ENCODE results near the gene ZDHHC11.
"Not testable (repeated sequence)": the region's sequence is repeated elsewhere in the genome, so short reads cannot be mapped to it uniquely, and the experiment has no call there.

The ZDHHC11 gene

GRCh38 chr5:845031-845675, 5.6 kb downstream of the ZDHHC11 start:
- not testable (repeated sequence) for DNase-seq (ENCODE audit: low spot score)

DNA sequence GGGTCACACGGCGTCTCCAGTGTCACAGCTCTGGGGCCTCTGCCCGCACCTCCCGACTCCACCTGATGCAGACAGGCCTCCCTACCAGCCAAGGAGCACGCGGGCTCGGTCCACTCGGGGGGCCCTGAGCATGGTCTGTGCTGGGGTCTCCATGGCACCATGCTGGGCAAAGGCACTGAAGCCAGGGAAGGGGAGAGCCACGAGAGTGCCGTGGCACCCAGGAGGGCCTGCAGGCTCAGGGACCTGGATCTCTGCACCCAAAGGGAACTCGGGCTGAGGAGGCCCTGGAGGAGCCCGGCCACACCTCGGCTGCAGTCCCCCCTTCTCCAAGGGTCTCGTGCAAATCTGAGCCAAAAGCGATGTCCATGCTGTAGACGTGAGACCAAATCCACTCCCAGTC, 6.4 kb downstream of the ZDHHC11 start:
- DNase-seq (ENCODE audit: low spot score): not testable (repeated sequence)

GRCh38 chr5:843926-844325, 6.9 kb downstream of the ZDHHC11 start:
- not testable (repeated sequence) for DNase-seq (ENCODE audit: low spot score)

DNA sequence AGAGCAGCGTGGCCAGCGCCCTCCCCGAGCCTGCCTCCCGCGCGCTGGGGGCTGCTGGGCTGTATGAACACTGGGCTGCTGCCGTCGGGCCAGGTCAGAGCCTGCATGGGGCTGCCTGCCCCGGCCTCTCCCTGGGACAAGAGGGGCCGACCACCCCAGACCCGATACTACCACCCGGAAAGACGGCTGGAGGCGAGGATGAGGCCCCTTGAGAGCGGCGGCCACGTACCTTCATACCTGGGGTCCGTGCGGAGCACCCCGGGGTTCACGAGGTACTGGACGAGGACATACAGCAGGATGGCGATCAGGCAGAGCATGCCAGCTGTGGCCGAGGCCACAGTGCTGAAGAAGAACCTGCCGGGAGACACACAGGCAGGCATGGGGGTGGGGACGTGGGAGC, 7.4 kb downstream of the ZDHHC11 start:
- DNase-seq (ENCODE audit: low spot score): not testable (repeated sequence)

DNA sequence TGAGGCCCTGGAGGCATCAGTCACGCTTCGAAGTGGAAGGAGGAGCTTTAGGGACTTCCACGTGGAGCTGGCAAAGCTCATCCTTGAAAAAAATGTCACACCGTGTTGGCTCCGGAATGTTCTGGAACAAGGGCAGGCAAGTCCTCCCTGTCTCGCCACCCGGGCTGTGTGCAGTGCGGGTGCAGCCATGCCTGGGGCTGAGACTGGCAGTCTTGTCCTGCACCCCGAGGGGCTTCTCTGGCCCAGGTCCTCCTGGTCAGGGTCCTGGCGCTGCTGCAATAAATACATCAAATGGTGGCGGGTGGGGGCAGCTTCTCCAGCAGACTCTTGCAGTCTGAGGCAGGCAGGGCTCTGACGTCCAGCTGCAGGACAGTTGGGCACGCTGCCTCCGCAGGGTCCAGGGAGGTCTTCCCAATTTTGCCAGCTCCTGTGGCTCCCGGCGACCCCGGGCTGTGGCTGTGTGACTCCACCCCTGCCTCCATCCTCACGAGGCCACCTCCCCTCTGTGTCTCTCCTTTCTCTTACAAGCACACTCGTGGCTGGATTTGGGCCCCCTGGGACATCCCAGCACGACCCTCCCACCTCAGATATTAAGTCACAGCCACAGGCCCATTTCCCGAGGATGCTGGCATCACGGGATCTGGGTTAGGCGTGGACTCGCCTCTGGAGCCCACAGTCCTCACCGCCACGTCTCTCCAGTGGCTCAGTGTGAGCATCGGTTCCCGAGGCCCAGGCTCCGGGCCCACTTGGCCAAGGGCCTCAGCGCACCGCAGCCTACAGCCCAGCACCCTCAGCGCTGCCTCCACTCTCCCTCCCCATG, 8.2 kb downstream of the ZDHHC11 start:
- DNase-seq (ENCODE audit: low spot score): not testable (repeated sequence)

- DNase-seq (ENCODE audit: low spot score): not testable (repeated sequence)
These were observed 9.0 kb downstream of the ZDHHC11 start for GRCh38 chr5:841531-842401.

- not testable (repeated sequence) for DNase-seq (ENCODE audit: low spot score)
These were observed 9.8 kb downstream of the ZDHHC11 start for GRCh38 chr5:840974-841435.

GRCh38 chr5:840118-840973, 10.4 kb downstream of the ZDHHC11 start:
- DNase-seq (ENCODE audit: low spot score): not testable (repeated sequence)

DNA sequence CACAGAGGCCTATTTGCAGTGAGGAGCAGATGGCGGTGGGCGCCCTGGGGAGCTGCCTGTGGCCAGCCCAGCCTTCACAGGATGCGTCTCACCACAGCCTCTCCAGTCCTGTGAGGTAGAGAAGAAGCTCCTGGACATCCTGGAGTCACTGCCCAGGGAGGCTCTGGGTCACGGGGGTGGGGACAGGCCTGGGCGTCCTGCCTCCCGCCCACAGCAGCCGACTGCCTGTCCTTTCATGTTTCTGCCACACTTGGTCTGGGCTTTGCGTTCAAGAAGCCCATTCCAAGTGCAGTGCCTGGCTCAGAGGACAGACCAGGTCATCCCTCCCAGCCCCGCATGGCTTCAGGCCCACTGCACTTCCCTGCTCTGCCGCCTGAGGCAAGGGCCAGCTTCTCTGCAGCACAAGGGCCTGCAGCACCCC, 12.3 kb downstream of the ZDHHC11 start:
- DNase-seq (ENCODE audit: low spot score): peak; percentile 45

- DNase-seq (ENCODE audit: low spot score): not testable (repeated sequence)
These were observed 13.1 kb downstream of the ZDHHC11 start for GRCh38 chr5:837621-838121.

DNA sequence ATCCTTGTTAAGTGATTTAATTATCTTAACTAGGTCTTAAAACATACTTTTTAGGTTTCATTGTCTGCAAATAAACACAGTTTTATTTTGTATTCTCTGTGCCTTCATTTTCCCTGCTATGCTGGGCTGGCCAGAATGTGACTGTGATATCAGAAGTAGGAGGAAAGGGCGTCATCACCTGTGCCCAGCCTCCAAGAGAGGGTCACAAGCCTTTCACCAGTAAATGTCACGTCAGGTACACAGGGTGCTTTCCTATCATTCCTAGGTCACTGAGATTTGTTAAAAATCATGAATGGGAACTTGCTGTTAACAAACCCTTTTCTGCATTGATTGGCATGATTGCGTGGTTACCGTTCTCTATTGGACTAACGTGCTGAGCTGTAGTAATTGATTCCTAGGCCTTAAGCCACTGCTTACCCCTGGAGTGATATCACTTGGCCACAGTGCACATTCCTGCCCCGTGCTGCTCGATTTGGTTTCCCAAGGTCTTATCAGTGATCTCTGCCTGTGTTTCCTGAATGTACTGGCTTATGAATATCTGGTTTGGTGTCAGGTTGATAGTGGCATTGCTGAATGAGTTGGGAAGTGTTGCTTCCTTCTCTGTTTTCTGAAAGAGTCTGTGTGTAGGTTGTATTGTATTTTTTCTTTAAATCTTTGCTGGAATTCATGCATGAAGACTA, 14.7 kb downstream of the ZDHHC11 start:
- not testable (repeated sequence) for DNase-seq (ENCODE audit: low spot score)

DNA sequence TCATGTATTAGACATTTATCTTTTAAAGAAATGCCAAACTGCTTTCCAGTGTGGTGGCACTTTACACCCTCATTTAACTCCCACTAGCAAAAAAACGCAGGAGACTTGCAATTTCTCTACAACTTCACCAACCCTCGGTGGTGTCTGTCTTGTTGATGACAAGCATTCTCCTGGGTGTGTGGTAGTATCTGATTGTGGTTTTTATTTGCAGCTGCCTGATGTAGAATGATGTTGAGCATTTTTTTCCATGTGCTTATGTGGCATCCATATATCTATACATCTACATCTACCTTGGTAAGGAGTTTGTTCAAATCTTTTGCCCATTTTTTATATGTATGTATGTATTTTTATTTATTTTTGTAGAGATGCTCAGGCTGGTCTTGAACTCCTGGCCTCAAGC, 16.8 kb downstream of the ZDHHC11 start:
- not testable (repeated sequence) for DNase-seq (ENCODE audit: low spot score)

GRCh38 chr5:828194-828593, 22.6 kb downstream of the ZDHHC11 start:
- not testable (repeated sequence) for DNase-seq (ENCODE audit: low spot score)

DNA sequence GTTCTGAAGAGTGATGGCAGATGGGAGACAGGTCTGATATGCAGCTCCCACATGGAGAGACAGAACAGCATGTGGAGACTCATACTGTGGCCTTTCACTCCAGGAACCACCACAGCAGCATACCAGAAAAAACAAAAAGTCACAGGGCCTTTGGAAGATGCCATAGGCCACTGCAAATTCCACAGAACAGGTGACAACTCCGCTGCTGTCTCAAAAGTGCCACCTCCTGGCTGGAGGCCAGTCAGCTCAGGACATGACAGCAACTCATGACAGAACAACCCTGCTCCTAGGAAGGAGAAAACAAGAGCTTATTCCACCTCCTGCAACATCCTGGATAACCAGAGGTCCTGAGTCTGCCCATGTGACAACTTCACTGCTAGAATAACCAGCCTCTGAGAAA, 25.2 kb downstream of the ZDHHC11 start:
- DNase-seq (ENCODE audit: low spot score): not testable (repeated sequence)

- DNase-seq (ENCODE audit: low spot score): no peak
These were observed 29.3 kb downstream of the ZDHHC11 start for GRCh38 chr5:821504-821903.

DNA sequence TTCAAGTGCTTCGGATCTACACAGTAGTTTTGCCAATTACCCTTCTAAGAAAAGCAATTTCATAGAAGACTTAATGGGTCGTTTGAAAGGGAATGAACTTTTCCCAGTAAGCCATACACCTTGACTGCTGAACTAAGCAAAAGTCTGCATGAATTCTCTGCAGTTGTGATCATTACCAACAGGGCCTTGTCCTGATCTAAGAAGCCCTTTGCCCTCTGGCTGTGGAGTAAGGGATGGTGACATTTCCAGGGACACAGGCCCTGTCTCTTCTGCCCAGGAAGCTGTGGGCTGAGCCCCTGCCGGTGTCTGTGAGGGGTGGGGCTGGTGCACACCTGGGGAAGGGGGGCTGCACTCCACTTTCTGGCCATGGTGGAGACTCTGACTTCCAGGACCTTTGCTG, 30.5 kb downstream of the ZDHHC11 start:
- DNase-seq (ENCODE audit: low spot score): no peak

GRCh38 chr5:819078-819477, 31.7 kb downstream of the ZDHHC11 start:
- DNase-seq (ENCODE audit: low spot score): no peak

DNA sequence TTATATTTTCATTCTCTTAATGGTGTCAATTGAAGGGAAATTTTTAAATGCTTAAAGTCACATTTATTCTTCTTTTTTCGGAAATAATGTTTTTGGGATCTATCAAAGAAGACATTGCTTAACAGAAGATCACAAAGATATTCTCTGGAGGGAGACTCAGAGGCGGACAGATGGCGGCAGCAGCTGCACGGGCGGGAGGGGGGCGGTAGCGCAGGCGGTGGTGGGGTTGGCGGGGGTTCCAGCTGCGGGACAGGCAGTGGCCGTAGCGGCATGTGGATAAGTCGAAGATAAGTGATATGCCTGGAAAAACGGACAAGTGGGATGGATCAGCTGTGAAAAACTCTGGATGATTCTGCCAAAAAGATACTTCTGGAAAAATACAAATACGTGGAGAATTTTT, 34.6 kb downstream of the ZDHHC11 start:
- DNase-seq (ENCODE audit: low spot score): no peak

DNA sequence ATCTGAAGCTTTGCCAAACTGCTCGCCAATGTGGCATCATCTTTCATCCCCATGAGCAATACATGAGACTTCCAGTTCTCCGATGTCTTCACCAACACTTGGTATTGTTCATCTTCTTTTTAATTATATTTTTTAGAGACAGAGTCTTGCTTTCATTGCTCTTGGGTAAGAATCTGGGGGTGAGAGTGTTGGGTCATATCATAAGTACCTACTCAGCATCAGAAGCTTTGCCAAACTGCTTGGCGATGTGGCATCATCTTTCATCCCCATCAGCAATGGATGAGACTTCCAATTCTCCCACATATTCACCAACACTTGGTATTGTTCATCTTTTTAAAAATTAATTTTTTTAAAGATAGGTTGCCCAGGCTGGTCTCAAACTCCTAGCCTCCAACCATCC, 35.3 kb downstream of the ZDHHC11 start:
- no peak for DNase-seq (ENCODE audit: low spot score)

- DNase-seq (ENCODE audit: low spot score): not testable (repeated sequence)
These were observed 37.2 kb downstream of the ZDHHC11 start for GRCh38 chr5:813575-813974.

All from Ammon's horn (tissue), 1 donor.